Endothelial cell of hepatic sinusoid (primary cell): ENCODE measurements around the gene AMELX.

Experiments
- in situ Hi-C: cut with HindIII; loops from 2 replicates; pipeline ENCODE4 v1.10.0; 2017; ENCODE audit warnings: low sequenced_read_pairs

Gene AMELX

DNA sequence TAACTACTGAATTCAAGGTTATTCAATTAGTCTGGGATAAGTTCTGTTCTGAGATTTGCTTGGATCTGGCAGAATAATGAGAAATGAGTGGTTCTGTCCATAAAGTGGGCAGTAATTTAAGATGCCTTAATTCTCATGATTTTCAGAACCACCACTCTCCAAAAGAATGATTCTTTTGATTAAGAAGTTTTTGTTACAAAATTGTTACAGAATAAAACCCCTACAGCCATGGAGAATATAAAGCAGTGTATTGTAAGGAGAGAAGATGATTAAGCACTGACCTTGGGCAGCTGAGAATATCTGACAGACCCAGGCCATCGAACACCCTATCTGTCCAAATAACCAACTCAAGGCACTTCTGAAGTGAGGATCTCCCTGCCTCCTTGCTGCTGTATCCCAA is 12.4 kb downstream of the AMELX start:
- in situ Hi-C loops: no loop called here

DNA sequence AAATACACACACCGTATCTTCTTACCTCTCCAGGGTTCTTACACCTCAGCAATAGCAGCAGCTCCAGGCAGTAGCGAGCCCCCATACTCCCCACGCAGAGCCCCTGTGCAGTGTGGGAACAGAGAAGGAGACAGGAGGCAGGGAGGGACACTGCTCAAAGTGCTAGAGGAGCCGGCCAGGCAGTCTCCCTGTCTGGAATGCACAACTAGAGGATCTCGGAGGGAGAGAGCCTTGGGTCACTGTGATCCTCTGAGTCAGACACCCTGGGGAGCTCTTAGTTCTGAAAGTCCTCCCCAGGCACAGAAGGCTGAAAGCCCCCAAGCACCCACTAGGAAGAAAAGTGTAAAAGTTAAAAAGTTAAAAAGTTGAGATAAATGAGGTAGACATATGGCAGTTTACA is 16.0 kb downstream of the AMELX start:
- in situ Hi-C loops: no loop called here

DNA sequence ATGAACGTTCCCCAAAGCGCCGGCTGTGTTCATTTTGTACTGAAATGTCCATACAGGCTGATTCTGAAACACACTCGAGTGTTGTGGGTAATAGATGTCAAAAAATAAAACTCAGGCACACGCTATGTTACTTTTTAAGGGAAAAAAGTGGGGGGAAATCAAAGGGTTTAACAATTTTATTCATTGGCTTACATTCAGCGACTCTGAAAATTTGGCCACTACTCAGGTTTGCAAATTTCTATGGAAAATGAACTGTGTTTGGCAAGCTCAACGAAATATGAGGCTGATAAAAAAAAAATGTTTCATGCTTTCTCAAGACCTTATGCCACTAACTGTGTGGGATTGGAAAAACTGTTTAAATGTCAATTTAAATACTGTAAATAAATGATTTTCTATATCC is 18.5 kb downstream of the AMELX start:
- in situ Hi-C loops: no loop called here

GRCh38 chrX:11319806-11320520 is 26.8 kb downstream of the AMELX start:
- in situ Hi-C loops: no loop called here

DNA sequence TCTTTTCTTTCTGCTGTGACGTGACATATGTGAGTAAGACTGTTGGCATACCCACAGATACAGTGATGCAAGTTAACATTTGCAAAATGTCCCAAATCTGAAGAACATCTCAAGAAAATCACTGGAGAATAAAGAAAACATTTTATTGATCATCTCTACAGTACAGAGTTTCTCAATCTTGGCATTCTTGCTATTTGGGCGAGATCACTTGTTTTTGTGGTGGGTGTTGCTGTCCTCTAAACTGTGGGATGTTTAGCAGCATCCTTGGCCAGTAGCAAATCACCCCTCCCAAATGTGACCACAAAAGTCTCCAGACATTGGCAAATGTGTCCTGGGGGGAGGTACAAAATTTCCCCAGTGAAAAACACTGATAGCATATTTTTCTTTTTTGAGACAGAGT is 28.8 kb downstream of the AMELX start:
- in situ Hi-C loops: no loop called here

DNA sequence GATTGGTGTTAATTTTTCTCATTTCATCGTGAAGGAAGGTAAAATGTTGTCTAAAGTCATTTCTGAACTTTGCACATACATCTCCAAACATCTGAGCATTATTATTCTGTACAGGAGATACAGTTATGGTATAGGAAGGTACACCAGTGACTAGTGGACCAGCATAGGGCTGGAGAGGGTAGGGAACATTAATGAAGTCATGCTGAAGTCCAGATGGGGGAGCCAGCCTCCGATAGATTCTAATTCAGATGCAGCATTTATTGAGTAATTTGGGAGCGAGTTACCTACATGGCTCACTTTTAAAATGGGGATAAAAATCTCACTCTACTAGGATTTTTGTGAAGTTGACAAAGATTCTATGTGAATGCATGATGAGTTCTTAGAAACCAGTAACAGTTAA is 34.9 kb downstream of the AMELX start:
- in situ Hi-C loops: no loop called here

DNA sequence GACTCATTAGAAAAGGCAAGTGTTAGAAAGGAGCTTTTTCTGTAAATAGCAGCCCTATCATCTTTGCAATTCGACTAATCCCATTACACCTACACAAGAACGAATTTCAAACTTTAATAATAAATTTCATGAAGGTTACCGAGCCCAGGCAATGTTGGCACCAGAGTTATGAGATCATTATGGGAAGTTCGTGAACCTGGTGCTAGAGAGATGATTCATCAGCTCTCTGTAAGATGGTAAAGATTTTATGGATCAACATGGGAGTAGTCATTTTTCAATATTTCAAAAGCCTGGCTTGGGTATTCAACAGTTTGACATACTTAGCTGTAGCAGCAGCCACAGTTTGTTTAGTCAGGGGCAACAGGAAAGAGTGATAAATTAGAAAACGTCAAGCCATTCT is 35.8 kb downstream of the AMELX start:
- in situ Hi-C loops: no loop called here

- in situ Hi-C loops: no loop called here
These were observed 38.6 kb downstream of the AMELX start for GRCh38 chrX:11331788-11332187.

GRCh38 chrX:11334165-11334564 is 41.0 kb downstream of the AMELX start:
- in situ Hi-C loops: no loop called here

DNA sequence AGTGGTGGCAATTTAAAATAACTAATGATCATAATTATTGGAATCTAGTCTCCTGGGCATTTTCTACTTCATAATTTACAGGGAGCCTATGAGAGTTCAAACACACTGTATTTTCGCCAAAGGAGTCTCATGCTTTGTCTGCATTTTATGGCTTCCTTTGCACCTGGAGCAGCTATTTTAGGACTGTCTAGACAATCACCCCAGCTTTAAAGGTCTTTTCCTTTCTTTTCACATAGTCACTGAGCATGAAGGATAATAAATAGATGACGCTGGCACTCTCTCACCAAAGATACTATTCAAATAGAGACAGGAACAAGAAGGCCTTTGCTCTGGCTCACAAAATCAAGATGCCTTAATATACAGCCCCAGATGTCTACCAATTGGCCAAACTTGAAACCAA is 43.0 kb downstream of the AMELX start:
- in situ Hi-C loops: no loop called here

GRCh38 chrX:11337292-11338009 is 44.2 kb downstream of the AMELX start:
- in situ Hi-C loops: no loop called here

DNA sequence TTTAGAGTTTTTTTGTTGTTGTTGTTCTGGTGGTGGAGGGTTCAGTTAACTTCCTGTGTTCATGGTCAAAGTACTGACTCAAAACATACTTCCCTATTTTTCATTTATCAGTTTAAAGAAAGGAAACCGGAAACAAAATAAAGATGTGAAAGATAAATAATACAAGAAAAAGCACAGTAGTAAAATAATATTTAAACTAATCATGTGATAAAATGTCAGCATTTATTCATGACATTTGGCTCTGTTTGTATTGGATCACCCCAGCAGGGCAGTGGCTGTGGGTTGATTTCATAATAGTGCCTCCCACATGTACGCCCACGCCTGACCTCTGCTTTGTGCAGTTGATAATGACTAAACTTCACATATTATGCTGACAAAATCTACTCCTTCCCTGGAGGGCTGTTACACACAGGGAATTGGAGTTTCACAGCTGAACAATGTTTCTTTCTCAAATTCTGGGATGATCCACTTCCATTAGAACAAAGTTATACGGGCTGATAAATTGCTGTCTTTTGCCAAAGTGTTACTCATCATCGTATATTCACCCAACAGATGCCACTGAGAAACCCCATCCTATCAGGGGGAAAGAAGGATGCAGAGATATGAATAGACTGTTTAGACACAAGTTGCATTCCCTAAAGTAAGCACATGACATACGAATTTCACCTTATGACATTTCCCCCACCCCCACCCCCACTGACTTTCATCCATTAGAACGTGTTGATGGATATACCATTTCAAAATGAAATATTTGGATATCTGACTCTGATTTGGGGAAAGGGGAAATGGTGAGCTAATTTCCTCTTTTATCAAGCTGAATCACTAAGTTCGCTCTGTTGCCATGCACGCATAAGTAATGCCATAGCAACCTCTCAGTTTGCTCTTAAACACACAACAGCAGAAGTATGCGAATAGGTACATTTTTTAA is 48.3 kb downstream of the AMELX start:
- in situ Hi-C loops: no loop called here

GRCh38 chrX:11342673-11343072 is 49.5 kb downstream of the AMELX start:
- in situ Hi-C loops: no loop called here

- in situ Hi-C loops: no loop called here
These were observed 53.0 kb downstream of the AMELX start for GRCh38 chrX:11346121-11346682.

- in situ Hi-C loops: no loop called here
These were observed 54.1 kb downstream of the AMELX start for GRCh38 chrX:11347300-11347699.

- in situ Hi-C loops: no loop called here
These were observed 55.8 kb downstream of the AMELX start for GRCh38 chrX:11349020-11349419.

DNA sequence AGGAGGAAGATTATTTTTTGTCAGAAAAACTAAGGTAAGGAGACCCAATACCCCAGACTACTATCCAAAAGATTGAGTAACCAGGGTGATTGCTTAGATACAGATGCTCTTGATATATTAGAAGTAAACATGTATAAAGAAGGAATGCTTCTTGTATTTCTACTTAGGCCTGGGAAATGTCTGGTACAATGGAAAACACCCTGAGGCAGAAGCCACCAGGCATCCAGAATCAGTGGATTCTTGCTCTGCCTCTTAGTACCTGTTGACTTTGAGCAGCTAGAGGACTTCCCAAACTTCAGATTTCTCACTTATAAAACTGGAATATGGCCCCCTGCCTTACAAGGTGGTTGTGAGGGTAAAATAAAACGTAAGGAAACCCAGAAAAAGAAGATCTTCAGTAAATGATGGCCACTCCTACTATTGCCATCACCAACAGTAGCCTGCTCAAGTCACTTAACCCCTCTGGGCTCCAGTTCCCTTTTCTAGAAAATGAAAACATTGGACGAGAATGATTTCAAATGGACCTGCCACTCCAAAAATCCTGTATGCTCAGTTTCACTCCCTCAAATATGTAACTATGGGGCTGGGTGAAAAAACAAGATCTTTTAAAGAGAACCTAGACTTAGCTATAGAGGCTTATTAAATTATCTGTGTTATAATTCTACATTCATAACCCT is 56.6 kb downstream of the AMELX start:
- in situ Hi-C loops: no loop called here
